Activated CD8-positive, alpha-beta memory T cell treated with anti-CD3 and anti-CD28 coated beads, Interleukin-2, amount 50 U/mL, for 48 hours (primary cell): Measurements from ENCODE around the gene MCF2L.
A peak's percentile ranks its signal among the peaks of the same experiment; 100 is the strongest.

Experiments
- DNase-seq: peaks from one replicate; pipeline ENCODE4 v3.0.0-alpha.2; 2020

MCF2L gene

GRCh38 chr13:112963641-112964040 is 5.4 kb upstream of the MCF2L start:
- no peak for DNase-seq

GRCh38 chr13:112964971-112965492 is 4.0 kb upstream of the MCF2L start:
- DNase-seq: no peak

DNA sequence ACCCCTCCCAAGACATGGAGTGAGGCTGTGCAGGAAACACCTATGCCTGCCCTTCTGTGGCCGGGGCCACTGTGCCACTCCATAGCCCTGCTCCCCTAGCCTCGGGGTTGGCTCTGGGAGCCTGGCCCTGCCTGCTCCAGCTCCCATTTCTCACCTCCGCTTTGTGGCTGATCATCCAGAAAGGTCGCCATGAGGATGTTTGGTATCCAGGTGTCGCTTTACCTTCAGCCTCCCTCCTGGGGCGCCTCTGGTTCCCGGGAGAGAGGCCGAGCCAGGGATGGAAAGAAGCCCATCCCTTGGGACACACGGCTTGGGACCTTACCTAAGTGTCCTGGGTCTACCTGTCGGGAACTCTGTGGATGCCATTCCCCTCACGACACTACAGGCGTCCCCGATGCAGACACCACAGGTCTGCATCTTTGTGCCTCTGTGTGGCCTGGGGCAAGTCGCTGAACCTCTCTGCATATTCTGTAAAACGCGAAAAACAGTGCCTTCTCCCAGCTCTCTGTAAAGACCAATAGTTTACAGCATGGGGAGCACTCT is 3.4 kb upstream of the MCF2L start:
- DNase-seq: no peak

DNA sequence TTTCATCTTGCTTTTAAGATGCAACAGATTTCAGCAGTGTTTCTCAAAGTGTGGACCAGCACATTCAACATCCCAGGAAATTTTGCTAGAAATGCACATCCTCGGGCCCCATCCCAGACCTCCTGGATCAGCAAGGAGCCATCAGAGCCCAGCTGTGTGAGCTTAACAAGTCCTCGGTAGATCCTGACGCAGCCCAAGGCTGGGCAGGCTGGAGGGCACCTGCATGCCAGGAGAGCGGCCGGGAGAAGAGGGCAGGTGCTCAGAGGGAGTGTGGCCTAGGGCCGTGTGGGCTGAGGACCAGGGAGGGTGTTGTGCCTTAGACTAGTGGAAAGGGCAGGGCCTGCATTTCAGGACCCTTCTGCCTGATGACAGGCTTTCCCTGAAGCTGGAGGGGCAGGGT is 2.2 kb upstream of the MCF2L start:
- DNase-seq: no peak

- no peak for DNase-seq
Observed at GRCh38 chr13:112967686-112968379, 1.2 kb upstream of the MCF2L start.

- peak; percentile 62 for DNase-seq
Observed at GRCh38 chr13:112968380-112968909, 569 bp upstream of the MCF2L start.

- DNase-seq: no peak
Observed at GRCh38 chr13:112969692-112970338, 801 bp downstream of the MCF2L start.

GRCh38 chr13:112970552-112971287 is 1.7 kb downstream of the MCF2L start:
- no peak for DNase-seq

GRCh38 chr13:112971288-112971643 is 2.3 kb downstream of the MCF2L start:
- no peak for DNase-seq

GRCh38 chr13:112972258-112972657 is 3.2 kb downstream of the MCF2L start:
- DNase-seq: no peak

GRCh38 chr13:112972867-112973576 is 4.0 kb downstream of the MCF2L start:
- DNase-seq: no peak

DNA sequence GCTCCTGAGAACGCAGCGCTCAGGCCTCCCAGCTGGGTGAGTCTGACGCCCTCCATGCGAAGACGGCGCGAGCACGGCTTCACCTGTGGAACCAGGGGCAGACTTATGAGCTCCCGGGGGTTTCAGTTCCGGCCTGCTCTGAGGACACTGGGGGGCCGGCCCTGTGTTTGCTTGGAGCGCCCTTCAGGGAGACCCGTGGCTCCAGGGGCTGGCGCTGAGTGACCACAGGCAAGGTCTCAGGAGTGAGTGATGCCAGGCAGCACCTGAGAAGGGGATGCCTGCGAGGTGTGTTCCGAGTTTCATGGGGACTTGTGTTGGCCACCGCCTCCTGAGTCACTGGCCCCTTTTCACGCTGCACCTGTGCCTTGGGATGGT is 4.5 kb downstream of the MCF2L start:
- DNase-seq: no peak

DNA sequence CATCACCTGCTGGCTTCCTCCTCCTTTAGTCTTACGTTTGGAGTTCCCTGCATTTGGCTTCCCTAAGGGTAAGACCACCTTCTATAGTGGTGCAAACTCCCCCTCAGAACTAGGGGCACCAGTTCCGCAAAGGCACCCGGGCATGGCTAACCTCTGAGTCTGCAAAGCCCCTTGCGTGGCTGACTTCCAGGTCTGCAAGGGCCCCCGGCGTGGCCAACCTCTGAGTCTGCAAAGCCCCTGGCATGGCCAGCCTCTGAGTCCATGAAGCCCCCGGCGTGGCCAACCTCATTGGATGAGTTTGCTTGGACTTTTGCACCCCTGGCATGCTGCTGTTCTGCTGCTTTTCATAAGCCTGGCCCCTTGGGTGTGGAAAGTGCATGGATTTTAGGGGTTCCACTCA is 5.1 kb downstream of the MCF2L start:
- no peak for DNase-seq

- DNase-seq: no peak
Observed at GRCh38 chr13:112974671-112975070, 5.7 kb downstream of the MCF2L start.

- no peak for DNase-seq
Observed at GRCh38 chr13:112975401-112975939, 6.5 kb downstream of the MCF2L start.

DNA sequence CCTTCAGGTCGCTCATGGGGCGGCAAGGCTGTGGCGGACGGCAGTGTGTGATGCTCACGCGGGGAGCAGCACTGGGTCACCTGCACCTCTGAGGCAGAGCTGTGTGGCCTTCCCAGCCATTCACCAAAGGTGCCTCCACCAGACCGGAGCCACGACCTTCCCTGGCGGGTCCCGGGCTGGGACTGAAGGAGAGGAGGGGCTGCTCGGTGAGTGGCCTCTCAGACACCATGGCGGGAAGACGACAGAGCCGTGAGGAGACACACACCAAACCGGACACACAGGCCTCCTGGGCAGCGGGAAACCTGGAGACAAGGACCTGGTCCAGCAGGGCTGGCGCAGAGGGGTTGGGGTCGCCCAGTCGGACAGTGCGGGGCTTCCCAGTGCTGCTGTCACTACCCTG is 7.5 kb downstream of the MCF2L start:
- no peak for DNase-seq

GRCh38 chr13:112977091-112977490 is 8.1 kb downstream of the MCF2L start:
- no peak for DNase-seq

GRCh38 chr13:112977525-112977924 is 8.5 kb downstream of the MCF2L start:
- no peak for DNase-seq

GRCh38 chr13:112978561-112979405 is 9.8 kb downstream of the MCF2L start:
- DNase-seq: no peak

GRCh38 chr13:112979406-112979902 is 10.4 kb downstream of the MCF2L start:
- no peak for DNase-seq

DNA sequence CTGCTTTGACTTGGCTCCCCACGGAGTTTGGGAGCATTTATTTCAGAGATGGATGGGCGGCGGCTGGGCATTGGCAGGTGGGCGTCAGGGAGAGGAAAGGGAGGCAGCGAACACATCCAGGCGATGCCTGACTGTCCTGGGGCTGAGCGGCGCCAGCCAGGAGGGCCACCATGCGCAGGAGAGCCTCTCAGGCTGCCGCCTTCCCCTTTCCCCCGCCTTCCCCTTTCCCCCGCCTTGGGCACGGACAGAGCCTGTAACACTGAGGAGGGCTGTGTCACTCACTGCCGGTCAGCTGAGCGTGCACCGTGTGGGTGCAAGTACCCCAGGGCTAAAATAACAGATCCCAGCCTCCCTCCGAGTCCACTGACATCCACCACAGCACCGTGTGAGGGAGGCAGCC is 11.4 kb downstream of the MCF2L start:
- no peak for DNase-seq
